H9 (cell line): ENCODE results near the gene COL4A2. TPM values are rescaled to one million over a fixed set of nuclear protein-coding genes. Genes with fewer than 3 reads are reported as not detected.

ENCODE experiments used
- DNase-seq: peaks from one replicate; pipeline ENCODE4 v3.0.0-alpha.2; 2017
- H2AFZ ChIP-seq: one replicate; pipeline ENCODE4 v1.6.1; 2013; ENCODE audit warnings: mild to moderate bottlenecking, low read length, control low read depth, moderate library complexity
- H2AK5ac ChIP-seq: 2 replicates; pipeline ENCODE4 v1.6.1; 2013; ENCODE audit warnings: low read length, control low read depth, mixed read lengths; ENCODE audit not compliant: insufficient read length
- H2BK120ac ChIP-seq: one replicate; pipeline ENCODE4 v1.6.1; 2013; ENCODE audit warnings: low read depth, mild to moderate bottlenecking, low read length, control low read depth, inconsistent platforms; ENCODE audit not compliant: poor library complexity, severe bottlenecking
- H2BK12ac ChIP-seq: 2 replicates; pipeline ENCODE4 v1.6.1; 2013; ENCODE audit warnings: low read length, control low read depth, mixed read lengths, low read depth; ENCODE audit not compliant: insufficient read length
- H2BK15ac ChIP-seq: 2 replicates; pipeline ENCODE4 v1.6.1; 2013; ENCODE audit warnings: low read depth, low read length, control low read depth
- H2BK20ac ChIP-seq: one replicate; pipeline ENCODE4 v1.6.1; 2013; ENCODE audit warnings: low read depth, mild to moderate bottlenecking, low read length, control low read depth, inconsistent platforms; ENCODE audit not compliant: poor library complexity, severe bottlenecking
- H2BK5ac ChIP-seq: 2 replicates; pipeline ENCODE4 v1.6.1; 2013; ENCODE audit warnings: low read length, control low read depth, mixed read lengths; ENCODE audit not compliant: insufficient read length
- H3K14ac ChIP-seq: 2 replicates; pipeline ENCODE4 v1.6.1; 2013; ENCODE audit warnings: low read length, control low read depth; ENCODE audit not compliant: insufficient read depth
- H3K18ac ChIP-seq: 2 replicates; pipeline ENCODE4 v1.6.1; 2013; ENCODE audit warnings: low read depth, mild to moderate bottlenecking, mixed read lengths, low read length, control low read depth; ENCODE audit not compliant: insufficient read length
- H3K23ac ChIP-seq: 2 replicates; pipeline ENCODE4 v1.6.1; 2013; ENCODE audit warnings: low read length, control low read depth, mixed read lengths, low read depth; ENCODE audit not compliant: insufficient read length
- H3K23me2 ChIP-seq: 2 replicates; pipeline ENCODE4 v1.6.1; 2013; ENCODE audit warnings: low read depth, mild to moderate bottlenecking, mixed read lengths, low read length, control low read depth; ENCODE audit not compliant: insufficient read length, poor library complexity, severe bottlenecking
- H3K27ac ChIP-seq: 2 replicates; pipeline ENCODE4 v1.5.1; 2013; ENCODE audit warnings: low read length, control low read depth, mixed read lengths, low read depth; ENCODE audit not compliant: insufficient read length
- H3K27me3 ChIP-seq: 2 replicates; pipeline ENCODE4 v1.6.1; 2013; ENCODE audit warnings: low read length, control low read depth, inconsistent platforms; ENCODE audit not compliant: insufficient read depth
- H3K4ac ChIP-seq: 2 replicates; pipeline ENCODE4 v1.6.1; 2013; ENCODE audit warnings: low read depth, mild to moderate bottlenecking, control low read depth, inconsistent platforms, low read length, moderate library complexity
- H3K4me1 ChIP-seq: 2 replicates; pipeline ENCODE4 v1.6.1; 2013; ENCODE audit warnings: low read length, control low read depth, inconsistent platforms; ENCODE audit not compliant: insufficient read depth
- H3K4me2 ChIP-seq: 2 replicates; pipeline ENCODE4 v1.6.1; 2013; ENCODE audit warnings: low read length, control low read depth, mixed read lengths; ENCODE audit not compliant: insufficient read length, insufficient read depth
- H3K56ac ChIP-seq: 2 replicates; pipeline ENCODE4 v1.6.1; 2013; ENCODE audit warnings: low read depth, mild to moderate bottlenecking, mixed read lengths, low read length, control low read depth; ENCODE audit not compliant: insufficient read length
- H3K79me1 ChIP-seq: 2 replicates; pipeline ENCODE4 v1.6.1; 2013; ENCODE audit warnings: low read depth, mild to moderate bottlenecking, moderate library complexity, low read length, control low read depth, inconsistent platforms; ENCODE audit not compliant: insufficient read depth, poor library complexity, severe bottlenecking
- H3K79me2 ChIP-seq: 2 replicates; pipeline ENCODE4 v1.6.1; 2013; ENCODE audit warnings: low read length, control low read depth, inconsistent platforms; ENCODE audit not compliant: insufficient read depth
- H3K9ac ChIP-seq: 2 replicates; pipeline ENCODE4 v1.6.1; 2013; ENCODE audit warnings: low read length, control low read depth, mixed read lengths; ENCODE audit not compliant: insufficient read length; ENCODE audit errors: extremely low read depth
- H3K9me3 ChIP-seq: one replicate; pipeline ENCODE4 v1.6.1; 2013; ENCODE audit warnings: low read depth, low read length, inconsistent platforms; ENCODE audit not compliant: control insufficient read depth
- H3T11ph ChIP-seq: one replicate; pipeline ENCODE4 v1.6.1; 2013; ENCODE audit warnings: mild to moderate bottlenecking, low read length, control low read depth, inconsistent platforms
- H4K20me1 ChIP-seq: one replicate; pipeline ENCODE4 v1.6.1; 2013; ENCODE audit not compliant: control insufficient read depth, insufficient read length, insufficient read depth
- H4K5ac ChIP-seq: 2 replicates; pipeline ENCODE4 v1.6.1; 2013; ENCODE audit warnings: low read depth, mild to moderate bottlenecking, mixed read lengths, low read length, control low read depth; ENCODE audit not compliant: insufficient read length
- H4K8ac ChIP-seq: replicated peaks from 2 replicates; pipeline ENCODE4 v1.6.1; 2013; ENCODE audit warnings: low read length, control low read depth, mixed read lengths, low read depth; ENCODE audit not compliant: insufficient read length
- H4K91ac ChIP-seq: 2 replicates; pipeline ENCODE4 v1.6.1; 2013; ENCODE audit warnings: low read depth, mild to moderate bottlenecking, moderate library complexity, mixed read lengths, low read length, control low read depth; ENCODE audit not compliant: insufficient read length
- H3K27ac Mint-ChIP-seq, 3 experiments: 2 replicates in 2 of 3; 3 replicates in 1 of 3; pipeline ENCODE4 v1.8.0; 2020 to 2021; ENCODE audit warnings: mixed read lengths in 3 of 3, mild to moderate bottlenecking in 1 of 3, moderate library complexity in 1 of 3
- H3K27me3 Mint-ChIP-seq: 2 replicates; pipeline ENCODE4 v1.8.0; 2021; ENCODE audit warnings: low read depth, mild to moderate bottlenecking, moderate library complexity, mixed read lengths
- H3K36me3 Mint-ChIP-seq, 3 experiments: 2 replicates in 2 of 3; 3 replicates in 1 of 3; pipeline ENCODE4 v1.8.0; 2020 to 2021; ENCODE audit warnings: low read depth in 3 of 3, mixed read lengths in 3 of 3; ENCODE audit not compliant: insufficient read depth in 1 of 3
- H3K4me1 Mint-ChIP-seq, 2 experiments: 2 replicates each; pipeline ENCODE4 v1.8.0; 2020; ENCODE audit warnings: mixed read lengths in 2 of 2
- H3K4me3 Mint-ChIP-seq, 2 experiments: 2 replicates in 1 of 2; 3 replicates in 1 of 2; pipeline ENCODE4 v1.8.0; 2020 to 2021; ENCODE audit warnings: mild to moderate bottlenecking in 2 of 2, mixed read lengths in 2 of 2, moderate library complexity in 1 of 2
- H3K9me3 Mint-ChIP-seq, 2 experiments: 2 replicates in 1 of 2; 3 replicates in 1 of 2; pipeline ENCODE4 v1.8.0; 2020; ENCODE audit warnings: mild to moderate bottlenecking in 2 of 2, mixed read lengths in 2 of 2, moderate library complexity in 1 of 2
- CTCF ChIP-seq: fragments of 200-600 bp; sonication (generic); conservative IDR thresholded peaks from 3 replicates; pipeline ENCODE4 v1.8.0; 2021; ENCODE audit warnings: antibody characterized with exemption, mild to moderate bottlenecking
- WGBS: extraction: QIAGEN DNeasy Blood & Tissue Kit; methylation state at CpG from one replicate; pipeline ENCODE4 v1.1.7; 2013; ENCODE audit warnings: missing lambda C conversion rate, low lambda C conversion rate, mixed read lengths; ENCODE audit not compliant: insufficient read length; ENCODE audit errors: extremely low coverage; 5-methylcytosine and 5-hydroxymethylcytosine counted together
- total RNA-seq: library from RNA; stranded (reverse); gene quantifications from 2 replicates; pipeline ENCODE4 v1.2.1, GENCODE V29; 2021

The COL4A2 gene
- total RNA-seq, 1 experiment from 2014 or later: 76.5 TPM

GRCh38 chr13:110390567-110390966, 83.5 kb downstream of the COL4A2 start:
- Histone ChIP-seq H3K56ac (no peak overlapping the region), H3K79me2 (no peaks in the 10 kb centered on the region), H3K4ac (no peak overlapping the region), H2BK120ac (no peak overlapping the region), H4K91ac (no peak overlapping the region), H2BK12ac (no peak overlapping the region), H2BK5ac (no peak overlapping the region), H3K27me3 (no peaks in the 10 kb centered on the region), H3K4me1 (peaks cover 11% of the 10 kb centered on the region; the same call in 1 of the 2 replicates), H4K5ac (no peak overlapping the region), H2BK20ac (no peak overlapping the region), H3K18ac (no peak overlapping the region), H3K4me2 (no peak overlapping the region), H3K27ac (no peak overlapping the region), H3K9ac (no peak overlapping the region), H3K23me2 (no peaks in the 10 kb centered on the region), H3T11ph (no peak overlapping the region), H4K8ac (no peak overlapping the region), H2AFZ (no peak overlapping the region), H3K23ac (no peak overlapping the region), H3K79me1 (no peaks in the 10 kb centered on the region), H3K14ac (no peak overlapping the region), H3K9me3 (no peaks in the 10 kb centered on the region), H2AK5ac (no peak overlapping the region), H4K20me1 (no peaks in the 10 kb centered on the region), H2BK15ac (no peak overlapping the region)
- no peak for DNase-seq
- TF ChIP-seq CTCF: no peak
- no peak overlapping the region for H3K27ac Mint-ChIP-seq
- peaks cover 2 to 13% of the 10 kb centered on the region in 2 experiments; a peak in 3 of 5 replicates for H3K9me3 Mint-ChIP-seq
- H3K4me1 Mint-ChIP-seq: peaks cover 31 to 33% of the 10 kb centered on the region in 2 experiments
- WGBS: no CpG with 5 or more reads among the region's 5 CpGs
- no peak overlapping the region for H3K4me3 Mint-ChIP-seq
- H3K36me3 Mint-ChIP-seq: peaks cover 9 to 20% (median 15%) of the 10 kb centered on the region in 3 experiments
- H3K27me3 Mint-ChIP-seq: no peaks in the 10 kb centered on the region
